Spinal cord (tissue), 10 donors: ENCODE results near the gene WWOX. TPM values are rescaled to one million over a fixed set of nuclear protein-coding genes. Genes with fewer than 3 reads are reported as not detected.
A peak's percentile ranks its signal among the peaks of the same experiment; 100 is the strongest.

Experiments
- DNase-seq, 6 donors: peaks; one replicate each; pipeline versions ENCODE4 v3.0.0 to v3.0.0-alpha.2; 2013 to 2015; ENCODE audit warnings: low spot score in 6 of 6, low read depth in 4 of 6
- H3K27ac ChIP-seq: one replicate; pipeline ENCODE4 v1.5.1; 2013; ENCODE audit warnings: low read depth, low read length, control low read depth
- H3K27me3 ChIP-seq: one replicate; pipeline ENCODE4 v1.6.1; 2013; ENCODE audit warnings: low read length; ENCODE audit not compliant: control insufficient read depth, insufficient read depth
- H3K36me3 ChIP-seq: one replicate; pipeline ENCODE4 v1.6.1; 2013; ENCODE audit warnings: low read length; ENCODE audit not compliant: control insufficient read depth, insufficient read depth
- H3K4me1 ChIP-seq: one replicate; pipeline ENCODE4 v1.6.1; 2013; ENCODE audit warnings: low read length; ENCODE audit not compliant: control insufficient read depth, insufficient read depth
- H3K4me3 ChIP-seq: one replicate; pipeline ENCODE4 v1.5.1; 2013; ENCODE audit warnings: low read depth, low read length, control low read depth
- H3K9me3 ChIP-seq: one replicate; pipeline ENCODE4 v1.6.1; 2013; ENCODE audit warnings: low read length; ENCODE audit not compliant: control insufficient read depth, insufficient read depth
- WGBS: methylation state at CpG from one replicate; pipeline ENCODE4 v1.1.5; 2013; ENCODE audit warnings: missing lambda C conversion rate; ENCODE audit not compliant: insufficient coverage; 5-methylcytosine and 5-hydroxymethylcytosine counted together
- polyA plus RNA-seq, 2 donors: library from polyadenylated mRNA; unstranded; fragments of 120-200 nt; gene quantifications; one replicate each; pipeline ENCODE4 v1.2.1, GENCODE V29; 2013; ENCODE audit not compliant: insufficient read length in 2 of 2
- total RNA-seq, 2 donors: library from RNA; depleted of rRNA in 1 of 2; stranded (reverse); fragments of 120-200 nt in 1 of 2; fragments of >200 nt in 1 of 2; gene quantifications; one replicate each; pipeline versions ENCODE4 v1.2.3 to v1.2.4, GENCODE V29; 2013 to 2014
- donor health status: healthy.

WWOX gene
- total and polyA plus RNA-seq, 4 donors: 27.5 to 51.5 (median 32.5) TPM

- no peaks in the 10 kb centered on the region for H3K9me3 ChIP-seq
- H3K4me3 ChIP-seq: no peak overlapping the region
- WGBS: 41% methylated on average over 3 of the region's 3 CpGs
- H3K27ac ChIP-seq: no peak overlapping the region
- H3K4me1 ChIP-seq: no peaks in the 10 kb centered on the region
- no peak for DNase-seq
- H3K27me3 ChIP-seq: peaks cover 3% of the 10 kb centered on the region
- H3K36me3 ChIP-seq: no peaks in the 10 kb centered on the region
These were observed 23.7 kb upstream of the WWOX start for GRCh38 chr16:78075800-78076199.

DNA sequence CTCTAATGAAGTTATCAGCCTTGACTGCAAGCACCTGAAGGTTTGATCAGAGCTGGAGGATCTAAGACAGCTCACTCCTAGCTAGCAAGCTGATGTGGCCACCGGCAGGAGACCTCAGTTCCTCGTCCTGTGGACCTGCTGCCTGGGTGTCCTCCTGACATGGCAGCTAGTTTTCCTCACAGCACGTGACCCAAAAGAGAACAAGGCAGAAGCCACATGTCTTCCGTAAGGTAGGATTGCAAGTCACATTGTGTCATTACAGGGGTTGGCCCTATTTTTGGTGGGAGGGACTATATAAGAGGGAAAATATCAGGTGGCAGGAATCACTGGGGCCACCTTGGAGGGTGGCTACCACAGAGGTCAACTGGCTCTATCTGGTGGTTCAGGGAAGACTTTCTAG is 18.1 kb upstream of the WWOX start:
- DNase-seq: no peak
- Histone ChIP-seq H3K4me3 (no peak overlapping the region), H3K27ac (no peak overlapping the region), H3K36me3 (no peaks in the 10 kb centered on the region), H3K9me3 (no peaks in the 10 kb centered on the region), H3K4me1 (no peaks in the 10 kb centered on the region), H3K27me3 (no peaks in the 10 kb centered on the region)
- 91% methylated on average over 4 of the region's 4 CpGs for WGBS

DNA sequence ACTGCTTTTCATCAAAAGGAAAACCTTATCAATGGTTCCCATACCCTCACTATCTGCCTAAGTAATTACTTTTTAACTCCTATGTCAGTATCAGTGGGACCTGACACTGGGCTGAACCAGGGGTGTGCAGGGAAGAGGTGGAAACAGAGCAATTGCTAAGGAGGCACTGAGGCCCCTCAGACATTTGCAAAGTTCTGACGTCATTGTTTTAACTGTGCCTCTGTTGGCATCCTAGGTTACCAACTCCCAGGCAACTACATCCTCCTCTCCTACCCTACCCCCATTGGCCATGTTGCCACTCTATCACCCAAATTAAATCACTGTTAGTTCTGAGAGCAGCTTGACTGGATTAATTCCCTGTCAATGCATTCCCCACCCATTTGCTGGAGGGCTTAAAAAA is 8.0 kb upstream of the WWOX start:
- Histone ChIP-seq H3K27ac (no peak overlapping the region), H3K9me3 (no peaks in the 10 kb centered on the region), H3K27me3 (no peaks in the 10 kb centered on the region), H3K36me3 (no peaks in the 10 kb centered on the region), H3K4me1 (no peaks in the 10 kb centered on the region), H3K4me3 (no peak overlapping the region)
- 20% methylated on average over 1 of the region's 1 CpG for WGBS
- DNase-seq: peak in 1 of 6 donors; percentile 7

DNA sequence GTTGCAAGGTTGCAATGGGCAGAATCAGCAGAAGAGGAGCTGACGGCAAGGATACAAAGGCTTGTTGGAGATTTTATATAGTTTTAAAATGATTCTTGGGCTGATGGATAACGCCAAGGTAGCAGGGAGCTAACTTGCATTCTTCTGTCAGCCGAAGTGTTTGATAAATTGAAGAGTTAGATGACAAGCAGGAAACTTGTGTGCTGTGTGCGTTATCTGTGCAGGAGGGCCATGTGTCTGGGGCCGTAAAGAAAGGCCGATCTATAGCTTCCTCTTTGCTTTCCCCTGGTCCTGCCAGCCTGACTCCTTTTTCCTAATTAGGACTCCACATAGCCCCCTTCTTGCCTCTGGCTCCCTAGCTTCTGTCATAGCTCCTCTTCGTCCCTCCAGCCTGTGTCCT is 6.7 kb upstream of the WWOX start:
- H3K27ac ChIP-seq: no peak overlapping the region
- WGBS: 74% methylated on average over 6 of the region's 7 CpGs
- H3K27me3 ChIP-seq: no peaks in the 10 kb centered on the region
- no peak overlapping the region for H3K4me3 ChIP-seq
- DNase-seq: no peak
- H3K36me3 ChIP-seq: no peaks in the 10 kb centered on the region
- H3K4me1 ChIP-seq: no peaks in the 10 kb centered on the region
- H3K9me3 ChIP-seq: no peaks in the 10 kb centered on the region

- WGBS: 60% methylated on average over 1 of the region's 3 CpGs
- no peaks in the 10 kb centered on the region for H3K36me3 ChIP-seq
These were observed 5.3 kb upstream of the WWOX start for GRCh38 chr16:78094166-78094565.

GRCh38 chr16:78094998-78095397 is 4.5 kb upstream of the WWOX start:
- Histone ChIP-seq H3K36me3 (no peaks in the 10 kb centered on the region), H3K27ac (no peak overlapping the region), H3K4me3 (no peak overlapping the region), H3K4me1 (peaks cover 4% of the 10 kb centered on the region), H3K9me3 (no peaks in the 10 kb centered on the region), H3K27me3 (no peaks in the 10 kb centered on the region)
- no peak for DNase-seq
- WGBS: no CpG with 5 or more reads among the region's 3 CpGs

More at GRCh38 chr16:78094166-78094565, 5.3 kb upstream of the WWOX start:
- Histone ChIP-seq H3K4me1 (no peaks in the 10 kb centered on the region), H3K4me3 (no peak overlapping the region), H3K27ac (no peak overlapping the region), H3K9me3 (no peaks in the 10 kb centered on the region), H3K27me3 (no peaks in the 10 kb centered on the region)
- DNase-seq: peak in 3 of 6 donors; percentile 23 to 87 (median 31)

GRCh38 chr16:78096386-78096785 is 3.1 kb upstream of the WWOX start:
- H3K36me3 ChIP-seq: no peaks in the 10 kb centered on the region
- no peaks in the 10 kb centered on the region for H3K9me3 ChIP-seq
- 0% methylated on average over 1 of the region's 3 CpGs for WGBS
- peaks cover 9% of the 10 kb centered on the region for H3K4me1 ChIP-seq
- H3K27ac ChIP-seq: no peak overlapping the region
- no peaks in the 10 kb centered on the region for H3K27me3 ChIP-seq
- H3K4me3 ChIP-seq: no peak overlapping the region
- DNase-seq: no peak

DNA sequence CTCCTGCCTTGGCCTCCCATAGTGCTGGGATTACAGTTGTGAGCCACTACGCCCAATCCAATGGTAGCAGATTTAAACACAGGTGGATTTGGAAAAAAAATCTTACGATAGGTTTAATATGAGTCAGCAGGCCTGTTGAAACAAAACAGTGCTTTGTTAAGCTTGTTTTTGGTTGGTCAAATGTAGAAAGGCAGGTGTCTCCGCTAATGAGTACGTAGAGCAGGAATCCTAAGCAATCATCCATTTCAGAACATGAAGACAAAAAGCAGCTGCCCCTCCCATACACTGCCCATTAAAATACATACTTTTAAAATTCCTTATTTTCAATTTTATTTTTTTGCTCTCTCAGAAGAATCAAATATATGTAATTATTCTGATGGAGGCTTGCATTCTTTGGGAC is 1.9 kb upstream of the WWOX start:
- Histone ChIP-seq H3K27me3 (no peaks in the 10 kb centered on the region), H3K36me3 (no peaks in the 10 kb centered on the region), H3K9me3 (no peaks in the 10 kb centered on the region), H3K27ac (no peak overlapping the region), H3K4me3 (no peak overlapping the region), H3K4me1 (peaks cover 17% of the 10 kb centered on the region)
- 96% methylated on average over 3 of the region's 4 CpGs for WGBS
- DNase-seq: no peak

- no peak for DNase-seq
- Histone ChIP-seq H3K4me1 (peaks cover 22% of the 10 kb centered on the region), H3K9me3 (no peaks in the 10 kb centered on the region), H3K27me3 (no peaks in the 10 kb centered on the region), H3K36me3 (no peaks in the 10 kb centered on the region), H3K4me3 (no peak overlapping the region), H3K27ac (no peak overlapping the region)
- no CpG with 5 or more reads among the region's 4 CpGs for WGBS
These were observed 1.4 kb upstream of the WWOX start for GRCh38 chr16:78098087-78098486.

- DNase-seq: no peak
- no peaks in the 10 kb centered on the region for H3K27me3 ChIP-seq
- H3K9me3 ChIP-seq: no peaks in the 10 kb centered on the region
- H3K27ac ChIP-seq: peak overlapping the region; percentile 92
- H3K36me3 ChIP-seq: no peaks in the 10 kb centered on the region
- peak overlapping the region; percentile 88 for H3K4me3 ChIP-seq
- WGBS: 45% methylated on average over 8 of the region's 12 CpGs
- peaks cover 24% of the 10 kb centered on the region for H3K4me1 ChIP-seq
These were observed 721 bp upstream of the WWOX start for GRCh38 chr16:78098595-78099270.
